HepG2 (cell line): ENCODE measurements around the gene C17orf58. TPM values are rescaled to one million over a fixed set of nuclear protein-coding genes. Genes with fewer than 3 reads are reported as not detected.

Experiments used
- ATAC-seq: fragments of 200-7000 bp; cut with Tn5 transposase; 3 replicates; pipeline ENCODE4 v1.9.1; 2020; ENCODE audit warnings: mild to moderate bottlenecking, moderate library complexity
- BruUV-seq: library from RNA; stranded (reverse); fragments of 400-500 nt; replicated peaks from 2 replicates; lab custom pipeline; 2021; lab: Mats Ljungman, UMichigan
- CTCF ChIA-PET: fragments of 300-600 bp; formaldehyde crosslinking; extraction: SDS; loops from one replicate; lab custom pipeline; 2021; ENCODE audit warnings: low total read pairs, inconsistent platforms, low intra/inter-chr PET ratio; lab: Yijun Ruan, JAX
- POLR2A ChIA-PET: fragments of 350-600 bp; sonication (Branson Sonifier 250); formaldehyde crosslinking; loops from one replicate; lab custom pipeline; 2020; ENCODE audit warnings: antibody characterized with exemption, inconsistent platforms; lab: Yijun Ruan, JAX
- DNase-seq: peaks from one replicate; pipeline ENCODE4 v3.0.0-alpha.2; 2015; ENCODE audit warnings: low spot score
- FAIRE-seq: peaks from 3 replicates; lab custom pipeline; 2011; peaks lifted over from hg19 to GRCh38; lab: Jason Lieb, UNC
- H2AFZ ChIP-seq: one replicate; pipeline ENCODE4 v1.6.1; 2011; ENCODE audit warnings: low read length, inconsistent platforms
- H3K27ac ChIP-seq: fragments of 300-600 bp; 3 replicates; pipeline ENCODE4 v1.8.0; 2011; ENCODE audit warnings: mixed run types, mild to moderate bottlenecking, mixed read lengths, low read length, inconsistent platforms; ENCODE audit not compliant: insufficient read depth; ENCODE audit errors: extremely low read length
- H3K27me3 ChIP-seq, 2 experiments: fragments of 200-600 bp in 1 of 2; 2 replicates in 1 of 2; 3 replicates in 1 of 2; pipeline versions ENCODE4 v1.6.0 to v1.8.0; 2011; ENCODE audit warnings: low read length in 2 of 2, mild to moderate bottlenecking in 2 of 2, moderate library complexity in 2 of 2, inconsistent platforms in 1 of 2; ENCODE audit not compliant: insufficient read depth in 2 of 2, control insufficient read depth in 1 of 2
- H3K36me3 ChIP-seq, 2 experiments: fragments of 200-600 bp in 1 of 2; replicated peaks in 1 of 2; 2 replicates in 1 of 2; 3 replicates in 1 of 2; pipeline versions ENCODE4 v1.5.1 to v1.8.0; 2011; ENCODE audit warnings: low read length in 2 of 2, inconsistent platforms in 1 of 2; ENCODE audit not compliant: insufficient read depth in 2 of 2, control insufficient read depth in 1 of 2
- H3K4me1 ChIP-seq: 2 replicates; pipeline ENCODE4 v1.5.1; 2012; ENCODE audit warnings: low read length, inconsistent platforms; ENCODE audit not compliant: insufficient read depth
- H3K4me2 ChIP-seq: 2 replicates; pipeline ENCODE4 v1.6.0; 2011; ENCODE audit warnings: low read depth, low read length, inconsistent platforms
- H3K4me3 ChIP-seq, 3 experiments: fragments of 200-600 bp in 1 of 3; sonication (generic), shearing (Covaris generic) in 1 of 3; replicated peaks in 1 of 3; 2 replicates each; pipeline ENCODE4 v1.5.1; 2011 to 2016; ENCODE audit warnings: low read length in 3 of 3, inconsistent platforms in 2 of 3, low read depth in 2 of 3, mild to moderate bottlenecking in 2 of 3, control low read depth in 1 of 3, mixed read lengths in 1 of 3; ENCODE audit not compliant: insufficient read depth in 1 of 3
- H3K79me2 ChIP-seq: one replicate; pipeline ENCODE4 v1.6.1; 2011; ENCODE audit warnings: low read length, inconsistent platforms; ENCODE audit not compliant: insufficient read depth
- H3K9ac ChIP-seq: 2 replicates; pipeline ENCODE4 v1.6.0; 2011; ENCODE audit warnings: mild to moderate bottlenecking, low read depth, low read length, inconsistent platforms; ENCODE audit not compliant: insufficient read depth
- H3K9me3 ChIP-seq: 2 replicates; pipeline ENCODE4 v1.5.1; 2012; ENCODE audit warnings: mild to moderate bottlenecking, low read length
- H4K20me1 ChIP-seq: 2 replicates; pipeline ENCODE4 v1.6.0; 2011; ENCODE audit warnings: inconsistent platforms, mild to moderate bottlenecking, low read length, moderate library complexity; ENCODE audit not compliant: insufficient read depth
- AGO2 ChIP-seq: fragments of 200-400 bp; formaldehyde crosslinking; optimal IDR thresholded peaks from 2 replicates; pipeline ENCODE3; 2017; ENCODE audit warnings: mild to moderate bottlenecking, low read depth, low read length, moderate library complexity
- ARHGAP35 ChIP-seq: sonication (generic); formaldehyde crosslinking; IDR thresholded peaks from 2 replicates; pipeline ENCODE4 v1.9.0; 2022; ENCODE audit warnings: mild to moderate bottlenecking, inconsistent platforms, moderate library complexity, missing genetic modification reagents, borderline replicate concordance
- ARNT2 ChIP-seq: sonication (generic); formaldehyde crosslinking; IDR thresholded peaks from 2 replicates; pipeline ENCODE4 v1.8.0; 2022; ENCODE audit warnings: mild to moderate bottlenecking, low read depth, missing genetic modification reagents, moderate library complexity
- CENPT ChIP-seq: sonication (generic); formaldehyde crosslinking; IDR thresholded peaks from 2 replicates; pipeline ENCODE4 v1.8.0; 2022; ENCODE audit warnings: low read depth, mild to moderate bottlenecking, moderate library complexity, missing genetic modification reagents
- ELF3 ChIP-seq: IDR thresholded peaks from 2 replicates; pipeline ENCODE4 v1.6.1; 2016; ENCODE audit warnings: missing genetic modification reagents, missing compliant biosample characterization
- KDM5A ChIP-seq: fragments of 200-600 bp; sonication (generic); IDR thresholded peaks from 2 replicates; pipeline ENCODE4 v1.7.0; 2018; ENCODE audit warnings: antibody characterized with exemption, mild to moderate bottlenecking, low read length, borderline replicate concordance
- MED1 ChIP-seq: sonication (generic); formaldehyde crosslinking; IDR thresholded peaks from 2 replicates; pipeline ENCODE4 v1.4.0; 2020; ENCODE audit warnings: missing genetic modification reagents
- MIER3 ChIP-seq: IDR thresholded peaks from 2 replicates; pipeline ENCODE4 v1.6.1; 2016; ENCODE audit warnings: missing compliant biosample characterization, borderline replicate concordance
- PHF20 ChIP-seq: sonication (generic); formaldehyde crosslinking; IDR thresholded peaks from 2 replicates; pipeline ENCODE4 v1.5.0; 2020; ENCODE audit warnings: mild to moderate bottlenecking, missing genetic modification reagents
- POLR2G ChIP-seq: fragments of 200-400 bp; formaldehyde crosslinking; IDR thresholded peaks from 2 replicates; pipeline ENCODE4 v1.6.1; 2018; ENCODE audit warnings: mild to moderate bottlenecking, low read depth, low read length, moderate library complexity
- SKI ChIP-seq: fragments of 450-650 bp; IDR thresholded peaks from one replicate; pipeline ENCODE4 v1.6.1; 2018; ENCODE audit warnings: mild to moderate bottlenecking; ENCODE audit not compliant: partially characterized antibody
- SSRP1 ChIP-seq: IDR thresholded peaks from 2 replicates; pipeline ENCODE4 v1.6.1; 2016; ENCODE audit warnings: control low read depth
- XRCC5 ChIP-seq: fragments of 200-400 bp; formaldehyde crosslinking; optimal IDR thresholded peaks from 2 replicates; pipeline ENCODE3; 2017; ENCODE audit warnings: mild to moderate bottlenecking, low read length
- YY1 ChIP-seq: IDR thresholded peaks from 2 replicates; pipeline ENCODE4 v1.6.1; 2011; ENCODE audit warnings: low read length, low read depth, moderate library complexity, mild to moderate bottlenecking; ENCODE audit not compliant: insufficient read depth, insufficient replicate concordance
- ZBTB14 ChIP-seq: sonication (generic); formaldehyde crosslinking; IDR thresholded peaks from 2 replicates; pipeline ENCODE4 v1.4.0; 2020; ENCODE audit warnings: missing genetic modification reagents
- ZMYM4 ChIP-seq: sonication (generic); formaldehyde crosslinking; IDR thresholded peaks from 2 replicates; pipeline ENCODE4 v1.8.1; 2023; ENCODE audit warnings: mild to moderate bottlenecking, missing genetic modification reagents
- ZNF235 ChIP-seq: sonication (generic); formaldehyde crosslinking; IDR thresholded peaks from 2 replicates; pipeline ENCODE4 v1.8.1; 2023; ENCODE audit warnings: mild to moderate bottlenecking, missing genetic modification reagents, borderline replicate concordance
- ZNF280B ChIP-seq: sonication (generic); formaldehyde crosslinking; IDR thresholded peaks from 2 replicates; pipeline ENCODE4 v1.5.0; 2020; ENCODE audit warnings: missing genetic modification reagents, mild to moderate bottlenecking, borderline replicate concordance
- ZNF564 ChIP-seq: sonication (generic); formaldehyde crosslinking; IDR thresholded peaks from 2 replicates; pipeline ENCODE4 v1.8.1; 2023; ENCODE audit warnings: mild to moderate bottlenecking, missing genetic modification reagents
- WGBS: methylation state at CpG from one replicate; pipeline ENCODE4 v1.1.6; 2017; ENCODE audit warnings: low lambda C conversion rate; 5-methylcytosine and 5-hydroxymethylcytosine counted together
- in situ Hi-C: cut with HindIII; loops from 2 replicates; pipeline ENCODE4 v1.10.0; 2017; ENCODE audit warnings: low pct_unique_long_range_greater_than_20kb; ENCODE audit not compliant: extremely low pct_ligation_motif_present
- intact Hi-C: fragments of 100-400 bp; cut with micrococcal nuclease; formaldehyde crosslinking; loops from one replicate; pipeline ENCODE4 v1.10.0; 2022; ENCODE audit not compliant: unreplicated experiment
- polyA plus RNA-seq, 8 experiments: library from polyadenylated mRNA; depleted of rRNA in 3 of 8; stranded (reverse) in 7 of 8; unstranded in 1 of 8; fragments of >200 nt; fragmentation: Illumina TruSeq in 4 of 8; extraction: Trizol in 4 of 8; gene quantifications; 2 replicates each; pipeline versions ENCODE4 v1.2.1 to v1.2.3, GENCODE V29; 2011 to 2016; ENCODE audit warnings: low read depth in 4 of 8, missing spikeins in 1 of 8, mixed read lengths in 1 of 8; ENCODE audit not compliant: insufficient read depth in 1 of 8
- total RNA-seq, 5 experiments: library from RNA; depleted of rRNA; stranded (reverse); fragments of >200 nt; fragmentation: Illumina TruSeq; extraction: Trizol; gene quantifications; 2 replicates each; pipeline ENCODE4 v1.2.3, GENCODE V29; 2016; ENCODE audit warnings: low read depth in 1 of 5

Gene C17orf58
- total and polyA plus RNA-seq, 2 of the 13 experiments (the other 11 are each of a cell fraction or from before 2014, with no cell fraction given): 15.6 to 15.8 TPM

- Histone ChIP-seq H3K4me3 (peak overlapping the region; percentile 85 to 89 (median 88)), H3K4me1 (peaks cover 36% of the 10 kb centered on the region), H3K4me2 (peak overlapping the region; percentile 99), H4K20me1 (no peaks in the 10 kb centered on the region), H3K9me3 (no peaks in the 10 kb centered on the region), H3K79me2 (no peaks in the 10 kb centered on the region), H3K27ac (peak overlapping the region; percentile 91), H3K27me3 (peaks cover 0 to 7% of the 10 kb centered on the region in 2 experiments; a peak in 1 of 5 replicates), H2AFZ (no peak overlapping the region), H3K36me3 (no peaks in the 10 kb centered on the region), H3K9ac (peak overlapping the region; percentile 79)
- in situ Hi-C loops (no loop called here), intact Hi-C loops (no loop called here)
- WGBS: 0% methylated on average over 34 of the region's 144 CpGs
- DNase-seq (peak; percentile 68), FAIRE-seq (no peak), ATAC-seq (peak; percentile 72)
- ChIA-PET POLR2A (interaction anchor here (1.0 to 2.7 kb wide), 5 partner anchors 26 to 1333 kb away, joined by 3 to 25 read pairs (median 6); partner anchors contain the start of genes ABCA5 and KPNA2), CTCF (no interaction called here)
- no TSS peak for BruUV-seq
- TF ChIP-seq MIER3 (peak; percentile 36; the same call in 1 of the 2 replicates), ELF3 (CRISPR knock-in tag) (0 out of 2 replicates have a peak, but pooled peaks have one; percentile 3), AGO2 (no peak), ZNF235 (CRISPR knock-in tag) (no peak), ZNF564 (CRISPR knock-in tag) (no peak), PHF20 (CRISPR knock-in tag) (peak; percentile 53), CENPT (CRISPR knock-in tag) (0 out of 2 replicates have a peak, but pooled peaks have one; percentile 30), ZMYM4 (CRISPR knock-in tag) (peak; percentile 27; the same call in 1 of the 2 replicates), SSRP1 (CRISPR knock-in tag) (no peak), KDM5A (peak; percentile 60; the same call in 1 of the 2 replicates), ARHGAP35 (CRISPR knock-in tag) (peak; percentile 33; the same call in 1 of the 2 replicates), POLR2G (peak; percentile 76), MED1 (peak; percentile 45; the same call in 1 of the 2 replicates), XRCC5 (peak; percentile 62), ZBTB14 (CRISPR knock-in tag) (peak; percentile 93), SKI (peak; percentile 21), YY1 (peak; percentile 35), ARNT2 (CRISPR knock-in tag) (peak; percentile 51; the same call in 1 of the 2 replicates), ZNF280B (peak; percentile 80; the same call in 1 of the 2 replicates)
These were observed 2.9 kb downstream of the C17orf58 start for GRCh38 chr17:67993153-67993997.
